HG03108 (cell line): Measurements from ENCODE around the gene DYNC1H1.
"Not testable (repeated sequence)": the region's sequence is repeated elsewhere in the genome, so short reads cannot be mapped to it uniquely, and the experiment has no call there.

Source experiments
- ATAC-seq: cut with Tn5 transposase; IDR thresholded peaks from one replicate; pipeline ENCODE4 v1.9.1; 2021; ENCODE audit warnings: moderate library complexity; ENCODE audit not compliant: unreplicated experiment

Gene DYNC1H1

GRCh38 chr14:102057480-102058114, 93.2 kb downstream of the DYNC1H1 start:
- ATAC-seq: no peak

DNA sequence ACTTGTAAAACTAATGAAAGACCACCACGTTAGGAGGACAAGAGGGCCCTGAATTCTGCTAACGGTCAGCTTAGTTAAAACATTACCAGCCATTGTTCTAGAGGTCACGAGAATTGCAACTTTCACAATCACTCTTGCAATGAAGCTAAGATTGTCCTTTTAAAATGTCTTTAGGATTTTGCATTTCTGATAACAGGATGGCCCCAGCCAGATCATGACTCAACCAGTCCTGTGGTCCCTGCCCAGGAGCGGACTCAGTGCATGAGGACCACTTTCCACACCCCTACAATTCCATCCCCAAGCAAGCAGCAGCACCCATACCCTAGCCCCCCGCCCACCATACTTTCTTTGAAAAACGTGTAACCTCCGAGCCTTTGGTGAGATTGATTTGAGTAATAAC, 93.8 kb downstream of the DYNC1H1 start:
- ATAC-seq: no peak

DNA sequence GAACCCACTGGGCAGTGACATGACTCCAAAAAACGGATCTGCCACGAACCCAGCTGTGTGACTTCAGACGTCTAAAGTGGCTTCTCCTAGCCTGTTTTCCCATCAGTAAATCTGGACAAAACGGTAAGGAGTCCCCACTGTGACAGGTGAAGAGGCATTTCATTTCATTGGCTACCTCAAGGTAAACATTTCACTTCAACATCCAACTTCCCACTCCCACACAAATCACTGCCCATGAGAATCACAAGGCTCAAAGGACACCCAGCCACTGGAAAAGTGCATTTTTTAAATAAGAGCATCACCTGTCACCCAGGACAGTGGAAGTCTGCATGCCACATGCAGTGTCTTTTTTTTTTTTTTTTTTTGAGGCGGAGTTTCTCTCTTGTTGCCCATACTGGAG, 94.6 kb downstream of the DYNC1H1 start:
- ATAC-seq: no peak

DNA sequence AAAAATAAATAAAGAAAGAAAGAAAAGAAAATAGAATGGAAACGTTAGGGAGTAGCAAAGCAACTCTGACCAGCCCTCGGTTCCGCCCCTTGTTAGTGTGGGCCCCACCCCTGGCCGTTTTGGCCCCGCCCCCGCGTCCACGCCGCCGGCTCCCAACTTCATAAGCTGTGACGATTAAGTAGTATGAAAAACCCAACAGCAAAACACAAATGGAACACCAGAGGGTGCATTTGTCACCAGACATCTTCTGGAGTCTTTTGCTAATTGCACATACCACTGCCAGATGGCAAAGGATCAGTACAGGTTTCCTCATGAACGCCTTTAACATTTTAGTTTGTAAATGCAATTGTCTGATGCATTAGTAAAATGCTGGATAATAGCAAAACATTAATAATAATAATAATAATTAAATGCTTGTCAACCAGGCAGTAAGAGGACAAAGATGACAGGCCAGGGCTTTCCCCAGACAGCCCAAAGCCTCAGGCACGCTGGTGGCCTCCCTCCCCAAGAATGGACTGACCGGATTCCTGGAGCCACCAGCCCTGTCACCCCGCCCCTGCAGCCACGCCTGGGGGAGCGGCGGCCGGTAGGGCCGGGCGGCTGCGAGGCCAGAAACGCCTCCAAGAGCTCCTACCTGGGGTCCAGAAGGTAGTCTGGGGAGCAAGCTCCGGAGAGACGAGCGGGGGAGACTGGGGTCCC, 98.9 kb downstream of the DYNC1H1 start:
- no peak for ATAC-seq

GRCh38 chr14:102063808-102064429, 99.5 kb downstream of the DYNC1H1 start:
- no peak for ATAC-seq

DNA sequence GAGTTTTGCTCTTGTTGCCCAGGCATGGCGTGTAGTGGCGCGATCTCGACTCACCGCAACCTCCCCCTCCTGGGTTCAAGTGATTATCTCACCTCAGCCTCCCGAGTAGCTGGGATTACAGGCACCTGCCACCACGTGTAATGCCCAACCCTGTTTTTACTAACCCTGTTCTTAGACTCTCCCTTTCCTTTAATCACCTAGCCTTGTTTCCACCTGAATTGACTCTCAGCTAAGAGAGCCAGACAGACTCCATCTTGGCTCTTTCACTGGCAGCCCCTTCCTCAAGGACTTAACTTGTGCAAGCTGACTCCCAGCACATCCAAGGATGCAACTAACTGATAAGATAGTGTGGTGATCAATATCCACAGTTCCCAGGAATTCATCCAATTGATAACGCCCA, 100.2 kb downstream of the DYNC1H1 start:
- ATAC-seq: not testable (repeated sequence)

- ATAC-seq: no peak
Observed at GRCh38 chr14:102066041-102066451, 101.7 kb downstream of the DYNC1H1 start.

DNA sequence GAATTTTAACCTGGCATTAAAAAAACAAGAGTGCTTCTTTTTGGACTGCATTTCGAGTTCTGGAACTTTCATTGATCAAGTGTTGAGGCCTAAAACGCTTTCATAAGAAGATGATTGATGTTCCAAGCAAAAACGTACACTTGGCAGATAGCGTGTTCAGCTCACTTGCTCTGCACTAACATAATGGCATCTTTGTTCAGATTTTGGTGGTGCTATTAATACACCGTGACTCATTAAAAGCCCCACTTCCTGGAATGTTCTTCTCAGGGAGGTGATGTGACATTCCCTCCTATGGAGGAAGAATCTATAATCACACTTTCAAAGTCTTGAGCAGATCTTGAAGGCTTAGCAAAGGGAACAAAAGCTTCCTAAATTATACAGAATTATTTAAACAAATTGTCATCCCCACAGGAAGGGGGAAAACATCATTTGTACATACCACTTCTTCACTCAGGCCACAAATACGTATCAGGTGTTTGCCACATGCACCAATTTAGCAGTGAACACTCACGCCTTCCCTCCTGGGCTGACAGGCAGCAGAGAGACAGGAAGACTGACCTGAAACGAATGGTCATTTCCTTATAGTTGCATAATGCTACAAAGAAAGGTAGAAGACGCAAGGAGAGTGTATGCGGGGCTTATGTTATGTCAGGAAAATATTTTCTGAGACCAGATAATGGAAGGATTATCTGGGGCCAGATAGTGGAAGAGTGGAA, 107.1 kb downstream of the DYNC1H1 start:
- ATAC-seq: no peak

GRCh38 chr14:102074415-102074964, 110.1 kb downstream of the DYNC1H1 start:
- no peak for ATAC-seq

DNA sequence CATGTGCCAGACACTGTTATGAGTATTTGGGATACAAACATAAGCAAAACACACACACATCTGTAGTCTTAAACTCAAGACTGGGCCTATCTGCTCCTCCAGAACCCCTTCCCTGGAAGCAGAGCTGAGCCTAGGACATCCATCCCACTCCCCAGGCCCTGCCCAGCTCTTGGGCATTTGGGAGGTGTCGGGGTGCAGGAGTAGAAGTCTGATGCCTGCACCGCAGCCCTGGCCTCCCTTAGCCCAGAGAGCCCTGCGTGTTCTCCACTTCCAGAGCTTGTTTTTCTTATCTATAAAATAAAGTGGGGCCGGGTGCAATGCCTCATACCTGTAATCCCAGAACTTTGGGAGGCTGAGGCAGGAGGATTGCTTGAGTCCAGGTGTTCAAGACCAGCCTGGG, 110.8 kb downstream of the DYNC1H1 start:
- ATAC-seq: no peak

DNA sequence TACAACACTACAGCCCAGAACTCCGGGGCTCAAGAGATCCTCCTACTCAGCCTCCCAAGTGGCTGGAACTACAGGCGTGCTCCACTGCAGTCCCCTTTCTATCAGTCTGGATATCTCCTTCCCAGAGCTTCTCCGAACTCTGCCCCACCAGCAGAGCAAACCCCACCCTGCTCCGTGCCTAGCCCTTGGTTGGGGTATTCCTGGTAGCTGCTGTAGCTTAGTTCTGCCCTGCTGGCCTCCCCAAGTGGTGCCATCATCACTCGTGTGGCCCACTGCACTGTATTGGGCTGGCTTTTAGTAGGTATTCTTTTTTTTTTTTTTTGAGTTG, 113.0 kb downstream of the DYNC1H1 start:
- ATAC-seq: no peak

DNA sequence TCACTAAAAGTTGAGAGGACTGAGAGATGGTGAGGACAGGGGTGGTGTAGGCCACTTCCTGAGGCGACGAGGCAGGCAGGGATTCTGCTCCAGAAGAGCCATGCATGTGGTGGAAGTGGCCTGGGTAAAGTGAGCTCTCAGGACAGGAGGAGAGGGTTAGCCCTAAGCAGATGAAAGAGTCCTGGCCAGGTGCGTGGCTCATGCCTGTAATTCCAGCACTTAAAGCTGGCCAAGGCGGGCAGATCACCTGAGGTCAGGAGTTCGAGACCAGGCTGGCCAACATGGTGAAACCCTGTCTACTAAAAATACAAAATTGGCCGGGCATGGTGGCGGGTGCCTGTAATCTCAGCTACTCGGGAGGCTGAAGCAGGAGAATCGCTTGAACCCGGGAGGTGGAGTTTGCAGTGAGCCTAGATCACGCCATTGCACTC, 114.0 kb downstream of the DYNC1H1 start:
- ATAC-seq: not testable (repeated sequence)

DNA sequence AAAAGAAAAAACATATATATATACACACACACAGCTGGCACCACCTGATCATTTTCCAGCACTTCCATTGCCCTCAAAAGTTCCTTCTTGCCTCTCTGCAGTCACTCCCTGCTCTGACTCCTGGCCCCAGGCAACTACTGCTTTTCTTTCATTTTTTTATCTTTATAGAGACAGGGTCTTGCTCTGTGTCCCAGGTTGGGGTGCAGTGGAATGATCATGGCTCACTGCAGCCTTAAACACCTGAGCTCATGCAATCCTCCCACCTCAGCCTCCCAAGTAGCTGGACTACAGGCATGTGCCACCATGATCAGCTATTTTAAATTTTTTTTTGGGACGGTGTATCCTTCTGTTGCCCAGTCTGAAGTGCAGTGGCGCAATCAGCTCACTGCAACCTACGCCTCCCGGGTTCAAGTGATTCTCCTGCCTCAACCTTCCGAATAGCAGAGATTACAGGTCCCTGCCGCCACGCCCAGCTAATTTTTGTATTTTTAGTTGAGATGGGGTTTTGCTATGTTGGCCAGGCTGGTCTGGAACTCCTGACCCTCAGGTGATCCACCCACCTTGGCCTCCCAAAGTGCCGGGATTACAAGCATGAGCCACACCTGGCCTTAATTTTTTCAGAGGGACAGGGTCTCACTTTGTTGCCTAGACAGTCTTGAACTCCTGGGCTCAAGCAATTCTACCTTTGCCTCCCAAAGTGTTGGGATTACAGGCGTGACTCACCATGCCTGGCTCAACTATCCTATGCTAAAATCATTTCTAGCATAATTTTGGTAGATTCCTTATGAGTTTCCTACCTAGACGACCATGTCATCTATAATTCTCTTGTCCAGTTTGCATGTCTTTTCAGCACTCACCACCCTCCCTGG, 114.7 kb downstream of the DYNC1H1 start:
- ATAC-seq: no peak

DNA sequence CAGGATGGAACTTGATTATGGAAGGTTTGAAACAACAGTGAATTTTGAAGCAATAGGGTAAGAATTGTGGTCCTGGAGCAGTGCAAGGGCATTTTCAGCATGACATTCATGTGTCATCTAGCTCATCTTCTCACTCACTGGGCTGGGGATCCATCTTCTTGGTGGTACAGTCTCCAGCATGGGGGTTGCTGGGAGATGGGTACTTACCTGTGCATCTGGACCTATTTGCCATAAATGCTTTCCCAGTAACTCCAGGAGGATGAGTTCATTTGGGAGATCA, 115.3 kb downstream of the DYNC1H1 start:
- ATAC-seq: no peak

DNA sequence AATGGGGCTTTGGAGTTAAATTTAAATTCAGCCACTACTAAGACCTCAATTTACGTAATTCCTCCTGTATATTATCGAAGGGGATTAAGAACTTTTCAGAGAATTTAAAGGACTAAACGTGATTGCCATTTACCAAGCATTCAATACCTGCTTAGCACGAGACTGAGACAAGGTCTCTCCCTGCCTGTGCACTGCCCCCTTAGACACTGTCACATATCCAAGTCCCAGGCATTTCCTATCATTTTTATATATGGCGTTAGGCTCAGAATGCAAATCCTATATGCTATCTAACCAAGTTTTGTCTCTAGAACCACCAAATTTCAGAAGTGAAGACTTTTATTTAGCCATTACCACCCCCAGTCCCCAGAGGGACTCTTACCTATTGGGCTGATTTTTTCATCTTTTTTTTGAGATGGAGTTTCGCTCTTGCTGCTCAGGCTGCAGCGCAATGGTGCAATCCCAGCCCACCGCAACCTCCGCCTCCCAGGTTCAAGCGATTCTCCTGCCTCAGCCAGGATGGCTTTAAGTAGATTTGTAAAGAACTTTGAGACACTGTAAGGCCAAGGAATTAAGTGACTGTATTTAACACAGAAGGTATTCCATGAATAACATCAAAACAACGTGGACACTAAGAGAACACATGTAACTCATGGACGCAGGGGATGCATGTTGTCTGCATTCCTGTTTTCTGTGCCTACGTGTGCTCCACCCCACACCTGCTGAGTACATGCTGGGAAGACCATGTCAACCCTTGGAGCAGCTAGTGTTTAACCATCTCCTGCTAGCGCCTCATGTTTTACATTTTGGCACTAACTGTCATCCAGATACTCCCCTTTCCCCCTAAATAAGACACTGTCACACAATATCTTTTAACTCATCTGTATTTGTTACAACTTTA, 116.1 kb downstream of the DYNC1H1 start:
- ATAC-seq: no peak

- ATAC-seq: no peak
Observed at GRCh38 chr14:102081231-102082080, 117.1 kb downstream of the DYNC1H1 start.

DNA sequence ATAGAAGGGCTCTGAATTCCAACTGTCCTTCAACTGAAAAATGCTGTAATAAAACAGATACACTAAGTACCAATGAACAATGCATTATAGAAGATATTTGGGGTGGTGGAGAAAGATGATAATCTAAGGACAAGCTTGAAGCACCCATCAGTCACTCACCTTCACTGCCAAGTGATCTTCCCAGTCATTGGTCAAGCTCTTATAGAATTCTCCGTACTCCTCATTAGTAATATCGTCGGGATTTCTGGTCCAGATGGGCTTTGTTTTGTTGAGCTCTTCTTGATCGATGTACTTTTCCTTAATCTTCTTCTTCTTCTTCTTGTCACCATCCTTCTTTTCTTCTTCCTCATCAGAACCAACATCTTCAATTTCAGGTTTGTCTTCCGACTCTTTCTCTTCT, 120.1 kb downstream of the DYNC1H1 start:
- not testable (repeated sequence) for ATAC-seq

GRCh38 chr14:102084931-102085330, 120.6 kb downstream of the DYNC1H1 start:
- ATAC-seq: no peak

DNA sequence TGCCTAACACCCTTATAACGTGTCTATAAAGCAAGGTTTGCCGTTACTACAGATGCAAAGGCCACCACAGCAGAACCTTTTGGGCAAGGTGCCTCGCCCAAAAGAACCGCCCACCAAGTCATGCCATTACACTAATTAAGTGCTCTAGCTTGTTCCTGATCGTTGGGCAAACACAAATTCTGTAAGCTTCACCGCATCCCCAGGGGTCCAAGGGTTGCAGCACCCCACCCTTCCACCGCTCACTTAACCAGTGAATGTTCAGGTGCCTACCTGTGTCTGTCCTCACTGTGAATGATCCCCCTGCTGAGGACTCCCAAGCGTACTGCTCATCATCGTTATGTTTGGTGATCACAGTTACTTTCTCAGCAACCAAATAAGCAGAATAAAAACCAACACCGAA, 121.1 kb downstream of the DYNC1H1 start:
- ATAC-seq: no peak
